GM19467 (cell line): Measurements from ENCODE around the gene PSD2.
"Not testable (repeated sequence)": the region's sequence is repeated elsewhere in the genome, so short reads cannot be mapped to it uniquely, and the experiment has no call there.

Experiments used
- ATAC-seq: cut with Tn5 transposase; IDR thresholded peaks from one replicate; pipeline ENCODE4 v1.9.1; 2021; ENCODE audit warnings: mild to moderate bottlenecking, moderate library complexity; ENCODE audit not compliant: unreplicated experiment

PSD2 gene

GRCh38 chr5:139789116-139789844 is 6.3 kb upstream of the PSD2 start:
- no peak for ATAC-seq

DNA sequence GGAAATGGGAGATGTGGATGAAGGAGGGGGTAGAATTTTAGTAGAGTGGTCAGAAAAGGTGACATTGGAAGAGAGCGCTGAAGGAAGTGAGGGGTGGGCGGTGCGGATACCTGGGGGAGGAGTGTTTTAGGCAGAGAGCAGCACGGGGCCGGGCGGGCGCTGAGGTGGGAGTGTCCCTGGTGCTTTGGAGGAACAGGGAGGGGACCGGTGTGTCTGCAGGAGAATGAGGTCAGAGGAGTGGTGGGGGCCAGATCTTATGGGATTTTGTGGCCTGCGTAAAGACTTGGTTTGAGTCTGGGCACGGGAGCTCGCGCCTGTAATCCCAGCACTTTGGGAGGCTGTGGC is 5.8 kb upstream of the PSD2 start:
- no peak for ATAC-seq

- no peak for ATAC-seq
Observed at GRCh38 chr5:139792218-139792617, 3.4 kb upstream of the PSD2 start.

DNA sequence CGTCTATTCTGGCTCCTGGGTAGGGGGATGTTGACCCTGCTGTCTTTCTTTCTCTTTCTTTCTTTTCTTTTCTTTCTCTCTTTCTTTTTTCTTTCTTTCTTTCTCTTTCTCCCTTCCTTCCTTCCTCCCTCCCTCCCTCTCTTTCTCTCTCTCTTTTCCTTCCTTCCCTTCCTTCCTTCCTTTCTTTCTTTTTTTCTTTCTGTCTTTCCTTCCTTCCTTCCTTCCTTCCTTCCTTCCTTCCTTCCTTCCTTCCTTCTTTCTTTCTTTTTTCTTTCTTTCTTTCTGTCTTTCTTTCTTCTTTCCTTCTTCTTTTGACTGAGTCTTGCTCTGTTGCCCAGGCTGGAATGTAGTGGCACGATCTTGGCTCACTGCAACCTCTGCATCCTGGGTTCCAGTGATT is 3.0 kb upstream of the PSD2 start:
- not testable (repeated sequence) for ATAC-seq

DNA sequence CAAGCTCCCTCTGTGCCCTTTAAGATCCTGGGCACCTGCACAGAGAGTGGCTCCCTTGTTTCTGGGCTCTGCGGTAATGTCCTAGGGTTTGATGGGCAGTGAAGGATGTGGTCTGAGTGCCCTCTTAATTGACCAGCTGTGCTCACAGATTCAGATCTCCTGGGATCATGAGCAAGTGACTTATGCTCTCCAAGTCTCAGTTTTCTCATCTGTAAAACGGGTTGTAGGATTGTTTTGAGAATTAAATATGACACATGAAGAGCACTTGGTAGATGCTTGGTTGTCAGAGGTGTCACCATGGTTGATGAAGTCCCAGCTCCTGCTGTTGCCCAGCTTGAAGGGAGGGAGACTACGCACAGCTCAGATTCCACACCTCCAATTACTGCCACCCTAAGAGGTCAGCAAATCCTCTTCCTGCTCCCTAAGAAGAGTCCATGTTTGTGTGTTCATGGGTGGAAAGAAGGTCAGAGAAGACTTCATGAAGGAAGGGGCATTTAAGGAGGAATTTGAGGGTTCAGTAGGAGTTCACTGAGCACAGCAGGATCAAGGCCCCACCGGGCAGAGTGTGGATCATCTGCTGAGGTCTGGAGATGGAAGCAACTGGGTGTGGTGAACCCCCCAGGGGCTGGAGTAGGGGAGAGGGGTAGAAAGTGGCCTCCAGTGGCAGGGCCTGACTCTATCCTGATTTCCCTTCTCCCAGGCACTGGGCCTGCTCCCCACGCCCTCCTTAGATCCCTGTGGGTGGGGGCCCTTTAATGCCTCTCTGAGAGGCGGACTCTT is 1.4 kb upstream of the PSD2 start:
- ATAC-seq: no peak

- no peak for ATAC-seq
Observed at GRCh38 chr5:139796061-139796806, 626 bp downstream of the PSD2 start.

GRCh38 chr5:139797335-139797734 is 1.7 kb downstream of the PSD2 start:
- ATAC-seq: no peak

- ATAC-seq: no peak
Observed at GRCh38 chr5:139797856-139798510, 2.4 kb downstream of the PSD2 start.

GRCh38 chr5:139798883-139799282 is 3.3 kb downstream of the PSD2 start:
- ATAC-seq: no peak

DNA sequence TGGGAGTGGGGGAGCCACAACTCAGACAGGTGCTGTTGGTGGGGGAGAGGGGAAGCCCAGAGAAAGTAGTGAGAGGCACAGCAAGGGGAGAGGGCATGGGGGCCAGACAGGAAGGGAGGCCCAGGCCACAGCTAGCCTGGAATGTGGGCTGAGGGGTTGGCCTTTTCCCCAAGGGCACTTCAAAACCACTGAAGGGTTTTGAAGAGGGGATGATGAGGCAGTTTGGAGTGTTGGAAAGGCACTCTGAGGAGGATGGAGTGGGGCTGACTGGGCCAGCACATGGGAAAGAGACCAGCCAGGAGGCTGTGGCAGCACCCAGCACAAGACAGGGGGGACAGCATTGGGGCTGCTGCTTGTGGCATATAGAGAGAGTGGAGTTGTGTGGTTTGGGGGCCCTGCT is 3.8 kb downstream of the PSD2 start:
- ATAC-seq: no peak

GRCh38 chr5:139803978-139804377 is 8.4 kb downstream of the PSD2 start:
- ATAC-seq: no peak

GRCh38 chr5:139804800-139805397 is 9.3 kb downstream of the PSD2 start:
- ATAC-seq: no peak

- no peak for ATAC-seq
Observed at GRCh38 chr5:139805545-139805944, 9.9 kb downstream of the PSD2 start.

DNA sequence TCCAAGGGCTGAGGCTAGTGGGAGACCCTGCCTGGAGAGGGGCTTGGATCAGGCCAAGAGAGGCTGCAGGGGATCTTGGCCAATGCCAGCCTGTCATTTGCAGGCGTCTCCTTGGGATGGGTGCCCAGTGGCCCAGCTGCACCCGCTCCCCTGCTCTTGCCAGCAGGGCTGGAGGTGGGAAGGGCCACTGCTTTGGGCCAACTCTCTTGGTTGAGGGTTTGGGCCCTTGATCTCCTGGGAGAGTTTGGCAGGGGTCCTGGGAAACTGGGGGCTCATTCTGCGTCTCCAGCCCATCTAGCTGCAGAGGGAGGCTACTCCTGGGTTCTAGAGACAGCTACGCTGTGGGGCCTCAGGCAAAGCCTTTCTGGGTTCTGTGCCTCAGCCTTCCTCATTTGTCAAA is 10.5 kb downstream of the PSD2 start:
- no peak for ATAC-seq

DNA sequence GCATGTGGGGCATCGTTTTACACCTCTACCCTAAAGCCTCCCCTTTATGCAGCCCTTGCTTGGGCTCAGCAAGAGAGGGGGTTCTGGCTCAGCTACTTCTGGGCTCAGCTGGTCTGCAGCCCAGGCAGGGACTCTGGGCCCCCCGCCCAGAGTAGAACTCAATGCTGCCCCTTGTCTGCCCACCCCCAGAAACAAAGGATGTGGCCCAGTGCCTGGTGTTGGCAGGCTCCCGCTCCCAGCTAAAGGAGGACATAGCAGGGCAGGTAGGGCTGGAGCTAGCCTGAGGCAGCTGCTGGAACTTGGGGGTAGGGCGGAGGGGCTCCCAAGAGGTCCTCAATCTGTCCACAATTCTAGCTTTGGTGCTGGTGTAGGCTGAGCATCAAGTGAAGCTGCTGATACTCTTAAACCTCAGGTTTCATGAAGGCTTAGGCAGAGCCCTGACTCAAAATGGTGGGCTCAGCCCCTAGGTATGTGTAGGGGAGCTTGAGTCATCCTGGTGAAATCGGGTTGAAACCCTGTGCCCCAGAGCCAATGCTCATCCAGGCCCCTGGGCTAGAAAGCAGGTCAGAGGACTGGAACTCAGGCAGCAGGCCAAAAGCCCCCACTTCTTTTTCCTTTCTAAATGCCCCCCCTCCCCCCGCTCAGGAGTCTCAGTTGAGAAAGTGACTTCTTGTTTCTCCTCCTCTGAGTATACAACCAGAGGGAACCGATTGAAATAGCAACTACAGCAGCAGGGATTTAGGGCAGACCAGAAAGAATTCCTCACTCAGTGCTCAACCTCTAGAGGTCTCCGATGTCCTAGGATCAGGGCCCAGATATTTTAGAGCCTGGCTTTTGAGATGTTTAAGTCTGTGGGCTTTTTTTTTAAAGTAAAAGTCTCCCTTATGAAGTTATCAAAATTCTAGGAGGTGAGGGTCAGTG is 11.4 kb downstream of the PSD2 start:
- no peak for ATAC-seq

DNA sequence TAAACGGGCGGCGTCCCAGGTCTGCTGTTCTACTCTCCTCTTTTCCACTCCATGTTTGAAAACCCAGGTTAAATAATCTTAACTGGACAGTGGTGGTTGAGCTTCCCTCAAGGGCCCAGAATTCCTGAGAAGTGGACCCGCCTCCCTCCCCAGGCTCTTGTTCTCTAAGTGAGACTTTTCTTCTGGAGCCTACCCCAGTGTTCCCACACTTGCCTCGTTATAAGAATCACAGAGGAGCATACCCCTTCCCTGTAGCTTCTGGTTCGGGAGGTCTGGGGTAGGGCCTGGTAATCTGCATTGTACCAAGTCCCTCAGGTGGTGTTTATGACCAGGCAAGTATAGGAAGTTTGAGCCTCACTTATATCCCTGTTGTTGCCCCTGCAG is 12.0 kb downstream of the PSD2 start:
- ATAC-seq: no peak

- no peak for ATAC-seq
Observed at GRCh38 chr5:139808481-139809330, 13.1 kb downstream of the PSD2 start.

DNA sequence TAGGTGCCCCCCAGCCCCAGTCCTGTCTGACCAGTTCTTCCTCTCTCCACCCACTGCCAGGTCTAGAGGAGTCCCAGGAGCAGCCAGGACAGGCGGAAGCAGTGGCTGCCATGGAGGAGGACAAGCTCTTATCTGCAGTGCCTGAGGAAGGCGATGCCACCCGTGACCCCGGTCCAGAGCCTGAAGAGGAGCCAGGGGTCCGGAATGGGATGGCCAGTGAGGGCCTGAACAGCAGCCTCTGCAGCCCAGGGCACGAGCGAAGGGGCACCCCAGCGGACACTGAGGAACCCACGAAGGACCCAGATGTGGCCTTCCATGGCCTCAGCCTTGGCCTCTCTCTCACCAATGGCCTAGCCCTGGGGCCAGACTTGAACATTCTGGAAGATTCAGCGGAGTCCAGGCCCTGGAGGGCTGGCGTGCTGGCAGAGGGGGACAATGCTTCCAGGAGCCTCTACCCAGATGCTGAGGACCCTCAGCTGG is 13.8 kb downstream of the PSD2 start:
- ATAC-seq: no peak
